ENCODE measurements around the gene BCKDK. TPM values are rescaled to one million over a fixed set of nuclear protein-coding genes. Genes with fewer than 3 reads are reported as not detected.
A peak's percentile ranks its signal among the peaks of the same experiment; 100 is the strongest.

The BCKDK gene
- total RNA-seq, 2 donors from 2014 or later: 41.3 to 43.4 TPM

GRCh38 chr16:31145398-31145990, 37.3 kb downstream of the BCKDK start:
- DNase-seq: no peak
- Histone ChIP-seq H3K9me3 (no peaks in the 10 kb centered on the region), H3K27ac (no peak overlapping the region), H3K4me1 (peaks cover 14% of the 10 kb centered on the region), H3K4me3 (no peak overlapping the region), H3K36me3 (no peaks in the 10 kb centered on the region), H3K9ac (ENCODE audit: low read depth in 2 of 2, low read length in 2 of 2) (no peak overlapping the region), H3K27me3 (no peaks in the 10 kb centered on the region)
- intact Hi-C loops (cut with DNase I): loop anchor here (10.0 kb wide), 1 partner anchor 161 kb away; the partner anchor contains the start of gene HSD3B7
- no peak for TF ChIP-seq CTCF (IDR thresholded peaks at IDR 0.05)

GRCh38 chr16:31147574-31147973, 39.4 kb downstream of the BCKDK start:
- Histone ChIP-seq H3K4me1 (no peaks in the 10 kb centered on the region), H3K36me3 (no peaks in the 10 kb centered on the region), H3K4me3 (no peak overlapping the region), H3K9me3 (no peaks in the 10 kb centered on the region), H3K27ac (no peak overlapping the region), H3K27me3 (no peaks in the 10 kb centered on the region), H3K9ac (ENCODE audit: low read depth in 2 of 2, low read length in 2 of 2) (no peak overlapping the region)
- no peak for TF ChIP-seq CTCF (IDR thresholded peaks at IDR 0.05)
- DNase-seq: no peak
- intact Hi-C loops (cut with DNase I): loop anchor here (10.0 kb wide), 1 partner anchor 163 kb away; the partner anchor contains the start of gene HSD3B7

- Histone ChIP-seq H3K4me3 (no peak overlapping the region), H3K27me3 (no peaks in the 10 kb centered on the region), H3K9me3 (no peaks in the 10 kb centered on the region), H3K9ac (ENCODE audit: low read depth in 2 of 2, low read length in 2 of 2) (peak overlapping the region in 1 of 2 donors; percentile 19), H3K4me1 (no peaks in the 10 kb centered on the region), H3K36me3 (no peaks in the 10 kb centered on the region), H3K27ac (no peak overlapping the region)
- TF ChIP-seq CTCF (IDR thresholded peaks at IDR 0.05): no peak
- DNase-seq: peak; percentile 88
- intact Hi-C loops (cut with DNase I): loop anchor here (10.0 kb wide), 1 partner anchor 164 kb away; the partner anchor contains the start of gene HSD3B7
Observed at GRCh38 chr16:31148281-31148728, 40.1 kb downstream of the BCKDK start.

GRCh38 chr16:31148896-31149295, 40.7 kb downstream of the BCKDK start:
- Histone ChIP-seq H3K27ac (no peak overlapping the region), H3K27me3 (no peaks in the 10 kb centered on the region), H3K4me3 (no peak overlapping the region), H3K9me3 (no peaks in the 10 kb centered on the region), H3K9ac (ENCODE audit: low read depth in 2 of 2, low read length in 2 of 2) (no peak overlapping the region), H3K4me1 (no peaks in the 10 kb centered on the region), H3K36me3 (no peaks in the 10 kb centered on the region)
- DNase-seq: no peak
- intact Hi-C loops (cut with DNase I): loop anchor here (10.0 kb wide), 1 partner anchor 164 kb away; the partner anchor contains the start of gene HSD3B7
- TF ChIP-seq CTCF (IDR thresholded peaks at IDR 0.05): no peak

GRCh38 chr16:31149332-31149731, 41.1 kb downstream of the BCKDK start:
- no peak for DNase-seq
- intact Hi-C loops (cut with DNase I): loop anchor here (10.0 kb wide), 1 partner anchor 165 kb away; the partner anchor contains the start of gene HSD3B7
- no peaks in the 10 kb centered on the region for H3K27me3 ChIP-seq
- no peaks in the 10 kb centered on the region for H3K4me1 ChIP-seq
- H3K9ac ChIP-seq (ENCODE audit: low read depth in 2 of 2, low read length in 2 of 2): no peak overlapping the region
- H3K27ac ChIP-seq: no peak overlapping the region
- no peaks in the 10 kb centered on the region for H3K9me3 ChIP-seq
- H3K36me3 ChIP-seq: no peaks in the 10 kb centered on the region
- no peak overlapping the region for H3K4me3 ChIP-seq
- TF ChIP-seq CTCF (IDR thresholded peaks at IDR 0.05): no peak

All from colonic mucosa (tissue), 4 donors.